ENCODE results near the gene TARBP2.

- TF ChIP-seq CTCF (IDR thresholded peaks at IDR 0.05), result no peak
- no peak for TF ChIP-seq POLR2A (IDR thresholded peaks at IDR 0.05)
Measured at GRCh38 chr12:53516758-53517455, 15.8 kb downstream of the TARBP2 start.
